ENCODE results near the gene CD8B. TPM values are rescaled to one million over a fixed set of nuclear protein-coding genes. Genes with fewer than 3 reads are reported as not detected.
A peak's percentile ranks its signal among the peaks of the same experiment; 100 is the strongest.
"Not testable (repeated sequence)": the region's sequence is repeated elsewhere in the genome, so short reads cannot be mapped to it uniquely, and the experiment has no call there.

CD8B gene
- total RNA-seq, 1 experiment from 2014 or later: not detected

DNA sequence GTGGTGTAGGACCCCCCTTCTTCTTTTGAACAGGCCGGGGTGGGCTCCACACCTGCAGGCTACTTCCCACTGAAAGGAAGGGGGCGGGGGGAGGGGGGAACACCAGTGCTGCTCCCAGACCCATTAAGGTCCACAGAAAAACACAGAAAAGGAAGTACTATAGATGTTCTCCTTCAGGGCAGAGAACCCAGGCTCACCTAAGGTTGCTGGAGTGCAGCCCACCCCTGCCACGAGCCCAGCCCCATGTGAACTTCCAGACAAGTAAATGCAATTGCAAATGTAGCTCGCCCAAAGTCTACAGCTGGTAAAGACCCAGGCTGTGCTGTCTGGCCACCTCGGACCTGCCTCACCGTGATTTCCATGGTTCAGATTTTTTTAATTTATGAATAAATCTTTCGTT, 24.0 kb downstream of the CD8B start:
- H3K9me3 ChIP-seq (ENCODE audit: low read length); ATAC-seq; H3K27ac ChIP-seq (ENCODE audit: low read length); BruUV-seq (replicated peaks); H3K9ac ChIP-seq (ENCODE audit: low read length); H4K20me1 ChIP-seq (ENCODE audit: low read length); H2AFZ ChIP-seq (ENCODE audit: low read length); H3K9me2 ChIP-seq (replicated peaks; ENCODE audit: low read length); DNase-seq; H3K4me1 ChIP-seq (ENCODE audit: insufficient read depth, low read length); H3K4me3 ChIP-seq (ENCODE audit: low read length); POLR2A ChIA-PET (ENCODE audit: unreplicated experiment); intact Hi-C loops (cut with micrococcal nuclease); H3K79me2 ChIP-seq (ENCODE audit: low read length); H3K27me3 ChIP-seq (ENCODE audit: low read length); CTCF ChIA-PET; H3F3A ChIP-seq (ENCODE audit: low read length, unreplicated experiment); H3K36me3 ChIP-seq (ENCODE audit: low read depth, low read length): not testable (repeated sequence)
- 0 out of 2 replicates have a peak overlapping the region, but pooled peaks have one; percentile 71 for H3K4me2 ChIP-seq (ENCODE audit: low read length)

DNA sequence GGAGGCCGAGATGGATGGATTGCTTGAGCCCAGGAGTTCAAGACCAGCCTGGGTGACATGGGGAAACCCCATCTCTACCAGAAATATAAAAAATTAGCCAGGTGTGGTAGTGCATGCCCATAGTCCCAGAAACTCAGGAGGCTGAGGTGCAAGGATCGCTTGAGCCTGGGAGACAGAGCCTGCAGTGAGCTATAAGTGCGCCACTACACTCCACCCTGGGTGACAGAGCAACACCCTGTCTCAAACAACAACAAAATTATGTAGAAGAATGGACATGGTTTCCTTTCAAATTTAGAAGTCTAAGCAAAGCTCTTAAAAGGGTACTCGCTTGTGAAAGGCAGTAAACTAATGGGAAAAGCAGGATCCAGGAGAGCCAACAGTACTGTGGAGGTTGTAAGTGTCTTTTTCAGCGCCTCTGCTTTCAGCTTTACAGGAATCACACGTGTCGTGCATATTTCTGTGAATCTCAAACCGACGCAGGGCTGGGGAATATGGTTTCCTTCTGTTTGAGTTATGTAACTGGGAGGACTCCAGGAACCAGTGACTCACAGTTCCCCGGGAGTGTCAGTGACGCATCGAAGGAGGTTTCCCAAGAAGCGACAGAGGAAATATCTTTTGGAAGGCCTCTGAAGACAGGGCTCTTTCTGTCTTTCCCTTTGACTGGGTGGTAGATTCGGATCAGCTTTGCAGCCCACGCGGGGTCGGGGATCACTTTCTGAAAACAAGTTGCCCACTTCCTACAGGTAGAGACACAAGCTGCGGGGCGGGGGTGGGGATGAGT, 24.6 kb downstream of the CD8B start:
- H3K4me1 ChIP-seq (ENCODE audit: insufficient read depth, low read length); H4K20me1 ChIP-seq (ENCODE audit: low read length); POLR2A ChIA-PET (ENCODE audit: unreplicated experiment); CTCF ChIA-PET; BruUV-seq (replicated peaks); H3K9me2 ChIP-seq (replicated peaks; ENCODE audit: low read length); H3K36me3 ChIP-seq (ENCODE audit: low read depth, low read length); H3K9me3 ChIP-seq (ENCODE audit: low read length); H3F3A ChIP-seq (ENCODE audit: low read length, unreplicated experiment); H3K79me2 ChIP-seq (ENCODE audit: low read length); H3K27me3 ChIP-seq (ENCODE audit: low read length); intact Hi-C loops (cut with micrococcal nuclease): not testable (repeated sequence)
- ATAC-seq (peak; percentile 98), DNase-seq (peak; percentile 90)
- Histone ChIP-seq H3K4me2 (ENCODE audit: low read length) (peak overlapping the region; percentile 71), H3K9ac (ENCODE audit: low read length) (peak overlapping the region; percentile 24; the same call in 1 of the 2 replicates), H3K27ac (ENCODE audit: low read length) (peak overlapping the region; percentile 59), H3K4me3 (ENCODE audit: low read length) (peak overlapping the region; percentile 47; the same call in 1 of the 2 replicates), H2AFZ (ENCODE audit: low read length) (peak overlapping the region; percentile 77)

DNA sequence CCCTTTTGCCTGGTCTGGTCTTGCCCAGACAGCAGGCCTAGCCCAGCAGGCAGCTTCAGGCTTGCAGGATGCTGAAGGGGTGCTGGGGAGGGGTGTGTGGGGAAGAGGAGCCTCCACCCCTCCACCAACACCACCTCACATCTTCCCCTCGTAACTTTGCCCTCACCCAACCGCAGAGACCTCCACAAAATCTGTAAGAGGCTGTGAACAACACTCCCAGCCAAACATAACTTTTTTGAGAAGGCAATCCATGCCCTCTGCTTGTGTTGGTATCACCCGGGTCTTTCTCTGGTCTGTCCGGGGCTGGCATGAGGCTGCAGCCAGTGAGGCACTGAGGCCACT, 26.2 kb downstream of the CD8B start:
- H4K20me1 ChIP-seq (ENCODE audit: low read length); H3K9me3 ChIP-seq (ENCODE audit: low read length); H3K9me2 ChIP-seq (replicated peaks; ENCODE audit: low read length); CTCF ChIA-PET; H3K4me1 ChIP-seq (ENCODE audit: insufficient read depth, low read length); H3K79me2 ChIP-seq (ENCODE audit: low read length); H3F3A ChIP-seq (ENCODE audit: low read length, unreplicated experiment); POLR2A ChIA-PET (ENCODE audit: unreplicated experiment); H3K36me3 ChIP-seq (ENCODE audit: low read depth, low read length); H3K4me3 ChIP-seq (ENCODE audit: low read length); H2AFZ ChIP-seq (ENCODE audit: low read length); H3K27me3 ChIP-seq (ENCODE audit: low read length); H3K9ac ChIP-seq (ENCODE audit: low read length); DNase-seq; H3K4me2 ChIP-seq (ENCODE audit: low read length); ATAC-seq; BruUV-seq (replicated peaks); intact Hi-C loops (cut with micrococcal nuclease); H3K27ac ChIP-seq (ENCODE audit: low read length): not testable (repeated sequence)

DNA sequence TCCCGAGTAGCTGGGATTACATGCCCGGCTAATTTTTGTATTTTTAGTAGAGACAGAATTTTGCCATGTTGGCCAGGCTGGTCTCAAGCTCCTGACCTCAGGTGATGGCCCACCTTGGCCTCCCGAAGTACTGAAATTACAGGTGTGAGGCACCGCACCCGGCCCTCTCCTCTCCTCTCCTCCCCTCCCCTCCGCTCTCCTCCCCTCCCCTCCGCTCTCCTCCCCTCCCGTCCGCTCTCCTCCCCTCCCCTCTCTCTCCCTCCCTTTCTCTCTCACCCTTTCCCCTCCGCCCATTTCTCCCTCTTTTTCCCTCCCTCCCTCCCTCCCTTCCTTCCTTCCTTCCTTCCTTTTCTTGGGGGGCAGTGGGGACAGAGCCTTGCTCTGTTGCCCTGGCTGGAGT, 28.4 kb downstream of the CD8B start:
- no peaks in the 10 kb centered on the region for H3F3A ChIP-seq (ENCODE audit: low read length, unreplicated experiment)
- TF ChIP-seq EZH2phosphoT487 (IDR thresholded peaks at IDR 0.05; ENCODE audit: borderline replicate concordance, low read length) (no peak), EZH2 (IDR thresholded peaks at IDR 0.05; ENCODE audit: low read length, unreplicated experiment) (no peak)
- TF ChIP-seq, protein P1, sequence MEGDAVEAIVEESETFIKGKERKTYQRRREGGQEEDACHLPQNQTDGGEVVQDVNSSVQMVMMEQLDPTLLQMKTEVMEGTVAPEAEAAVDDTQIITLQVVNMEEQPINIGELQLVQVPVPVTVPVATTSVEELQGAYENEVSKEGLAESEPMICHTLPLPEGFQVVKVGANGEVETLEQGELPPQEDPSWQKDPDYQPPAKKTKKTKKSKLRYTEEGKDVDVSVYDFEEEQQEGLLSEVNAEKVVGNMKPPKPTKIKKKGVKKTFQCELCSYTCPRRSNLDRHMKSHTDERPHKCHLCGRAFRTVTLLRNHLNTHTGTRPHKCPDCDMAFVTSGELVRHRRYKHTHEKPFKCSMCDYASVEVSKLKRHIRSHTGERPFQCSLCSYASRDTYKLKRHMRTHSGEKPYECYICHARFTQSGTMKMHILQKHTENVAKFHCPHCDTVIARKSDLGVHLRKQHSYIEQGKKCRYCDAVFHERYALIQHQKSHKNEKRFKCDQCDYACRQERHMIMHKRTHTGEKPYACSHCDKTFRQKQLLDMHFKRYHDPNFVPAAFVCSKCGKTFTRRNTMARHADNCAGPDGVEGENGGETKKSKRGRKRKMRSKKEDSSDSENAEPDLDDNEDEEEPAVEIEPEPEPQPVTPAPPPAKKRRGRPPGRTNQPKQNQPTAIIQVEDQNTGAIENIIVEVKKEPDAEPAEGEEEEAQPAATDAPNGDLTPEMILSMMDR (conservative IDR thresholded peaks at IDR 0.05; ENCODE audit: low read depth, low read length): no peak
- no peak overlapping the region for H3K4me2 ChIP-seq (ENCODE audit: low read length)
- no TSS peak for BruUV-seq (replicated peaks)
- peaks cover 6% of the 10 kb centered on the region; the same call in 1 of the 2 replicates for H3K4me1 ChIP-seq (ENCODE audit: insufficient read depth, low read length)
- H3K27me3 ChIP-seq (ENCODE audit: low read length): no peaks in the 10 kb centered on the region; the same call in 1 of the 2 replicates
- H3K79me2 ChIP-seq (ENCODE audit: low read length): no peaks in the 10 kb centered on the region
- POLR2A ChIA-PET (ENCODE audit: unreplicated experiment): no interaction called here
- no peak for DNase-seq
- H3K36me3 ChIP-seq (ENCODE audit: low read depth, low read length): no peaks in the 10 kb centered on the region
- ATAC-seq: no peak
- H2AFZ ChIP-seq (ENCODE audit: low read length): no peak overlapping the region
- no peak overlapping the region for H3K9ac ChIP-seq (ENCODE audit: low read length)
- H3K9me2 ChIP-seq (replicated peaks; ENCODE audit: low read length): no peaks in the 10 kb centered on the region
- H4K20me1 ChIP-seq (ENCODE audit: low read length): no peaks in the 10 kb centered on the region
- intact Hi-C loops (cut with micrococcal nuclease): no loop called here
- CTCF ChIA-PET: no interaction called here
- no peak overlapping the region for H3K4me3 ChIP-seq (ENCODE audit: low read length)
- no peak overlapping the region for H3K27ac ChIP-seq (ENCODE audit: low read length)
- H3K9me3 ChIP-seq (ENCODE audit: low read length): no peaks in the 10 kb centered on the region
